ENCODE measurements around the gene AKR1D1.

AKR1D1 gene

GRCh38 chr7:138166681-138167080 lies 90.4 kb downstream of the AKR1D1 start:
- TF ChIP-seq GATA3 (IDR thresholded peaks at IDR 0.05; ENCODE audit: low read depth, low read length) = no peak
- TF ChIP-seq GATA2 (IDR thresholded peaks at IDR 0.05; ENCODE audit: low read depth, low read length) = no peak

- no peak for TF ChIP-seq GATA3 (IDR thresholded peaks at IDR 0.05; ENCODE audit: low read depth, low read length)
- TF ChIP-seq GATA2 (IDR thresholded peaks at IDR 0.05; ENCODE audit: low read depth, low read length) = no peak
These were observed 91.0 kb downstream of the AKR1D1 start for GRCh38 chr7:138167222-138167621.

GRCh38 chr7:138167869-138168296 lies 91.6 kb downstream of the AKR1D1 start:
- TF ChIP-seq GATA3 (IDR thresholded peaks at IDR 0.05; ENCODE audit: low read depth, low read length) = no peak
- no peak for TF ChIP-seq GATA2 (IDR thresholded peaks at IDR 0.05; ENCODE audit: low read depth, low read length)
